ENCODE results near the gene STAT6. TPM values are rescaled to one million over a fixed set of nuclear protein-coding genes. Genes with fewer than 3 reads are reported as not detected.

The STAT6 gene, protein sequence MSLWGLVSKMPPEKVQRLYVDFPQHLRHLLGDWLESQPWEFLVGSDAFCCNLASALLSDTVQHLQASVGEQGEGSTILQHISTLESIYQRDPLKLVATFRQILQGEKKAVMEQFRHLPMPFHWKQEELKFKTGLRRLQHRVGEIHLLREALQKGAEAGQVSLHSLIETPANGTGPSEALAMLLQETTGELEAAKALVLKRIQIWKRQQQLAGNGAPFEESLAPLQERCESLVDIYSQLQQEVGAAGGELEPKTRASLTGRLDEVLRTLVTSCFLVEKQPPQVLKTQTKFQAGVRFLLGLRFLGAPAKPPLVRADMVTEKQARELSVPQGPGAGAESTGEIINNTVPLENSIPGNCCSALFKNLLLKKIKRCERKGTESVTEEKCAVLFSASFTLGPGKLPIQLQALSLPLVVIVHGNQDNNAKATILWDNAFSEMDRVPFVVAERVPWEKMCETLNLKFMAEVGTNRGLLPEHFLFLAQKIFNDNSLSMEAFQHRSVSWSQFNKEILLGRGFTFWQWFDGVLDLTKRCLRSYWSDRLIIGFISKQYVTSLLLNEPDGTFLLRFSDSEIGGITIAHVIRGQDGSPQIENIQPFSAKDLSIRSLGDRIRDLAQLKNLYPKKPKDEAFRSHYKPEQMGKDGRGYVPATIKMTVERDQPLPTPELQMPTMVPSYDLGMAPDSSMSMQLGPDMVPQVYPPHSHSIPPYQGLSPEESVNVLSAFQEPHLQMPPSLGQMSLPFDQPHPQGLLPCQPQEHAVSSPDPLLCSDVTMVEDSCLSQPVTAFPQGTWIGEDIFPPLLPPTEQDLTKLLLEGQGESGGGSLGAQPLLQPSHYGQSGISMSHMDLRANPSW
- 37.1 TPM for polyA plus RNA-seq (2013, experiment 1 of 4)
- 30.5 TPM for polyA plus RNA-seq (2013, experiment 2 of 4)
- polyA plus RNA-seq (2013, experiment 3 of 4), result 23.2 TPM
- polyA plus RNA-seq (2013, experiment 4 of 4), result 26.4 TPM

DNA sequence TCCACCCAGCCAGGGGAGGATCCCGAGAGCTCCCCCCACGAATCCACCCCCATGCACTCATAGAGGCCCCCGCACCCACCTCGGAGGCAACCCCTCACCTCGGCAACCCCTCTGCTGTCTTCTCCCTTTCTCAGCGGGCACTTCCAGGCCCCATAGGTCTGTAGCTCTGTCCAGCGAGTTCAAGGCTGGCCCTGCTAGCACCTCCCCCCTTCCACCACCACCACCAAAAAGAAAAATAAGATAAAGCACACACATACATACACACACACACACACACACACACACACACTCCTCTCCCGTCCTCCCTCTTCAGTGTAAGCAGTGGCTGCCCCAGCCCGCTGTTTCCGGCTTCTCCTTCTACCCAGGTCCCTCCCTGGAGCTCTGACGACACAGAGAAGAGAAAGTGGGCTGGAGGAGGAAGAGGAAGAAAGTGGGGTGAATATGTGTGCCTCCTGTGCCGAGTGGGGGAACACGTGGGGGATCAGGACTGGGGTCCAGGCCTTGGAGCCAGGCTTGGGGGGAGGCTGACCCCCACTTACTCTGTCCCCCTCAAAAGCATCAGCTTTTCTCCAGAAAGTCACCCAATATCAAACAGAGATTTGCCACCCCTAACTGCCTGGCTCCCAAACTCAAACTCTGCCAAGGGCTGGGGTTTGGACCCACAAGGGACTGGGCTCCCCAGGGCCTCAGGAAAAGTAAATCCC is at the start of gene STAT6:
Gene STAT6 (minus strand): TSS at position 332 of the 704 bp plus-strand sequence. CDS start 3,084 bp downstream, outside the sequence.
- WGBS, 2 experiments, result 24 to 26% methylated on average over 13 of the region's 13 CpGs
- no peaks in the 10 kb centered on the region for H3K27me3 ChIP-seq (ENCODE audit: control insufficient read depth, insufficient read depth, low read length, poor library complexity, severe bottlenecking)
- peaks cover 22% of the 10 kb centered on the region for H3K4me1 ChIP-seq (ENCODE audit: control insufficient read depth, insufficient read depth, low read length)
- H3K27ac ChIP-seq (ENCODE audit: insufficient read depth, low read depth, low read length, poor library complexity, severe bottlenecking), result peak within 1 kb of the TSS; percentile 82
- peak within 1 kb of the TSS; percentile 31 for H3K4me3 ChIP-seq (ENCODE audit: insufficient read depth, low read depth, low read length)
- H3K9me3 ChIP-seq (ENCODE audit: control insufficient read depth, low read length), result no peaks in the 10 kb centered on the region
- no peaks in the 10 kb centered on the region for H3K36me3 ChIP-seq (ENCODE audit: control insufficient read depth, insufficient read depth, low read length)

DNA sequence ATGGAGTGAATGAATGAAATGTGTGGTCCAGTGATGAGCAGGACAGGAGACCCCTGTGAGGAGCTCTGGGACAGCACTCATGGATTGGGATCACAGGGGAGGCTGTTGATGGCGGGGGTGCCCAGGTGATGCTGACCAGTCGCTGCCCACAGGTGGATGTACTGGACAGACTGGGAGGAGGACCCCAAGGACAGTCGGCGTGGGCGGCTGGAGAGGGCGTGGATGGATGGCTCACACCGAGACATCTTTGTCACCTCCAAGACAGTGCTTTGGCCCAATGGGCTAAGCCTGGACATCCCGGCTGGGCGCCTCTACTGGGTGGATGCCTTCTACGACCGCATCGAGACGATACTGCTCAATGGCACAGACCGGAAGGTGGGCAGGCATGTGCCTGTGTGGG is 49.6 kb upstream of the STAT6 start:
- Histone ChIP-seq H3K36me3 (ENCODE audit: control insufficient read depth, insufficient read depth, low read length) (peaks cover 53% of the 10 kb centered on the region), H3K27ac (ENCODE audit: insufficient read depth, low read depth, low read length, poor library complexity, severe bottlenecking) (no peak overlapping the region), H3K9me3 (ENCODE audit: control insufficient read depth, low read length) (no peaks in the 10 kb centered on the region), H3K4me1 (ENCODE audit: control insufficient read depth, insufficient read depth, low read length) (no peaks in the 10 kb centered on the region), H3K4me3 (ENCODE audit: insufficient read depth, low read depth, low read length) (no peak overlapping the region), H3K27me3 (ENCODE audit: control insufficient read depth, insufficient read depth, low read length, poor library complexity, severe bottlenecking) (no peaks in the 10 kb centered on the region)
- 97% methylated on average over 14 of the region's 14 CpGs for WGBS, 2 experiments

DNA sequence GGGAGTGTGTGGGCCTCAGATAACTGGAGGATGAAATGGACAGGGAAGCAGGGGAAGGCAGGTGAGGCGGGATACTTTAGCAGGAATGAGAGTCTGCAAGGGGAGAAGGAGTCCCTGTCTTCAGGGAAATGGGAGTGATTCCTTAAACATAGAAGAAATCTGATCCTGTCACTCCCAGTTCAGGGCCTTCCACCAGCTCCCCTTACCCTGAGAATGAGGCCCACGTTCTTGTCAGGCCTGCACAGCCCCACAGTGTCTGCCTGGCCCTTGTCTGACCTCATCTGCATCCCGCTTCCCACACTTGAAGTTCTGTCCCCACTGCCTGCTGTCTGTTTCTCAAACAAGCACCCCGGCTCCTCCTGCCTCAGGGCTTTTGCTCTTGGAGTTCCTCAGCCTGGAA is 48.9 kb upstream of the STAT6 start:
- H3K9me3 ChIP-seq (ENCODE audit: control insufficient read depth, low read length), result no peaks in the 10 kb centered on the region
- no peaks in the 10 kb centered on the region for H3K4me1 ChIP-seq (ENCODE audit: control insufficient read depth, insufficient read depth, low read length)
- H3K27me3 ChIP-seq (ENCODE audit: control insufficient read depth, insufficient read depth, low read length, poor library complexity, severe bottlenecking), result no peaks in the 10 kb centered on the region
- H3K27ac ChIP-seq (ENCODE audit: insufficient read depth, low read depth, low read length, poor library complexity, severe bottlenecking), result no peak overlapping the region
- H3K4me3 ChIP-seq (ENCODE audit: insufficient read depth, low read depth, low read length), result no peak overlapping the region
- H3K36me3 ChIP-seq (ENCODE audit: control insufficient read depth, insufficient read depth, low read length), result peaks cover 53% of the 10 kb centered on the region
- 91 to 95% methylated on average over 4 of the region's 4 CpGs for WGBS, 2 experiments

DNA sequence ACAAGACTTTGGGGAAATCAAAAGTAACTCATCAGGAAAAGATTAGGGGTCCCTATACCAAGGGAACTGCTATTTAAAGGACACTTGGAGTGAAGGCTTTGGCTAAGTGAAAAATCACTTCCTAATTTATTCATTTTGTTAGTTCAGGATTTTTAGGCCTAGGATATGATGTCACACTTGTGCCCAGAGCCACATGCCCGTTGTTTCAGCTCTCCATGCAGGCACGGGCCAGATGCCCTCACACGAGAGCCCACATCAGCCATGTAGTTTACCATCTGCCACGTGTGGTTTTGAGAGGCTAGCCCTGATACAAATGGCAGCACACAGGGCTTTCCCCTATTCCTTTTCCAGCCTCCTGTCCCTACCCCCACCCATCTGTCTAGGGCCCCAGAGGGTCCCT is 48.1 kb upstream of the STAT6 start:
- Histone ChIP-seq H3K36me3 (ENCODE audit: control insufficient read depth, insufficient read depth, low read length) (peaks cover 53% of the 10 kb centered on the region), H3K4me3 (ENCODE audit: insufficient read depth, low read depth, low read length) (no peak overlapping the region), H3K9me3 (ENCODE audit: control insufficient read depth, low read length) (no peaks in the 10 kb centered on the region), H3K27ac (ENCODE audit: insufficient read depth, low read depth, low read length, poor library complexity, severe bottlenecking) (no peak overlapping the region), H3K4me1 (ENCODE audit: control insufficient read depth, insufficient read depth, low read length) (no peaks in the 10 kb centered on the region), H3K27me3 (ENCODE audit: control insufficient read depth, insufficient read depth, low read length, poor library complexity, severe bottlenecking) (no peaks in the 10 kb centered on the region)
- WGBS, 2 experiments, result 92 to 95% methylated on average over 4 of the region's 4 CpGs

DNA sequence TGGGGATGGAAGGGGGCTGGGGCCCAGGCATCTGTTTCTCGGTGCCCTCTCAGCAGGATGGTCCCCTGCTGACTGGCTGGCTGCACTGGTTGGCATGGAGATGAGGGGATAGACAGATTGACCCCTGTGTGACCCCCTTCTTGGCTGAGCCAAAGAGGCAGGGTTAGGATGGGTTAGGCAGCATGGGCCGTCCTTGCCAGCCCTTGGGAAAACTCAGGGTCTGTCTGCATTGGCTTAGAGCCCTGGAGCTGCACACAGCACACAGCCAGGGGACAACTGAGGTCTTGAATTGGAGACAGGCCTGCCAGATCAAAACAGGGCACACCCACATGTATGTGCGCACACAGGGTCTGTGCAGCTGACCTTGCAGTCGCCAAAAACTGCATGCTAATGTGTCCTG is 47.5 kb upstream of the STAT6 start:
- 78% methylated on average over 4 of the region's 4 CpGs for WGBS, 2 experiments
- no peaks in the 10 kb centered on the region for H3K27me3 ChIP-seq (ENCODE audit: control insufficient read depth, insufficient read depth, low read length, poor library complexity, severe bottlenecking)
- no peak overlapping the region for H3K4me3 ChIP-seq (ENCODE audit: insufficient read depth, low read depth, low read length)
- H3K36me3 ChIP-seq (ENCODE audit: control insufficient read depth, insufficient read depth, low read length), result peaks cover 53% of the 10 kb centered on the region
- H3K27ac ChIP-seq (ENCODE audit: insufficient read depth, low read depth, low read length, poor library complexity, severe bottlenecking), result no peak overlapping the region
- no peaks in the 10 kb centered on the region for H3K9me3 ChIP-seq (ENCODE audit: control insufficient read depth, low read length)
- H3K4me1 ChIP-seq (ENCODE audit: control insufficient read depth, insufficient read depth, low read length), result no peaks in the 10 kb centered on the region

DNA sequence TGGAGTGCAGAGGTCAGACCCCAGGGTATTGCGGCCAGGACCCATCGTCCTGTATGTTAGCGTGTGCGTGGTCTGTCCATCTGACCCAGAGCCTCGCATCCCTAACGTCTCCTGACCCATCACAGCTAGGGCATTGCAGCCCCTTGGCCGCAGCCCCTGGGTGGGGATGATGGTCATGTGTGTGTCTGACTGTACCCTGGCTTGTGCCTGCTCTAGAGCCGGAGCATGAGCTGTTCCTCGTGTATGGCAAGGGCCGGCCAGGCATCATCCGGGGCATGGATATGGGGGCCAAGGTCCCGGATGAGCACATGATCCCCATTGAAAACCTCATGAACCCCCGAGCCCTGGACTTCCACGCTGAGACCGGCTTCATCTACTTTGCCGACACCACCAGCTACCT is 47.0 kb upstream of the STAT6 start:
- H3K4me3 ChIP-seq (ENCODE audit: insufficient read depth, low read depth, low read length), result no peak overlapping the region
- no peaks in the 10 kb centered on the region for H3K4me1 ChIP-seq (ENCODE audit: control insufficient read depth, insufficient read depth, low read length)
- no peaks in the 10 kb centered on the region for H3K27me3 ChIP-seq (ENCODE audit: control insufficient read depth, insufficient read depth, low read length, poor library complexity, severe bottlenecking)
- 94 to 95% methylated on average over 16 of the region's 16 CpGs for WGBS, 2 experiments
- peaks cover 53% of the 10 kb centered on the region for H3K36me3 ChIP-seq (ENCODE audit: control insufficient read depth, insufficient read depth, low read length)
- no peaks in the 10 kb centered on the region for H3K9me3 ChIP-seq (ENCODE audit: control insufficient read depth, low read length)
- H3K27ac ChIP-seq (ENCODE audit: insufficient read depth, low read depth, low read length, poor library complexity, severe bottlenecking), result no peak overlapping the region

DNA sequence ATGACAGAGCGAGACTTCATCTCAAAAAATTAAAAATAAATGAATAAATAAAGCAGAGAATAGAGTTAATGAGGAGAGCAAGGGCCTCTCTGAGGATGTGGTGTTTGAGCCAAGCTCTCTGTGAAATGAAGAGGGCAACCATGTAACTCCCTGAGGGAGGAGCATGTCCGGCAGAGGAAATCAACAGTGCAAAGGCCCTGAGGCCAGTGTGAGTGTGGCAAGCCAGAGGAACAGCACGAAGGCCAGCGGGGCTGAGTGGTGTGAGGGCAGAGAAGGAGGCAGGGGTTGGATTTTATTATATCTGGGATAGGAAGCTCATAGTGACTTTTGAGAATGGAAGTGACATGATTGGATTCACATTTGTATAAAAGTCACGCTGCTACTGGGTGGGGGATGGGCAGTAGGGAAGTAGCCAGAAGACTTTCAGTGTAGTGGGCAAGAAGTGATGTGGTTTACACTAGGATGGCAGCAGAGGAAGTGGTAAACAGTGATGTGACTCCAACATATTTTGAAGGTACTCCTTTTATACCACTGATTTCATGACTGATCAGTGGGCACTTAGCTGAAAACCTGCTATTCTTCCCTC is 46.5 kb upstream of the STAT6 start:
- Histone ChIP-seq H3K27me3 (ENCODE audit: control insufficient read depth, insufficient read depth, low read length, poor library complexity, severe bottlenecking) (no peaks in the 10 kb centered on the region), H3K36me3 (ENCODE audit: control insufficient read depth, insufficient read depth, low read length) (peaks cover 48% of the 10 kb centered on the region), H3K9me3 (ENCODE audit: control insufficient read depth, low read length) (no peaks in the 10 kb centered on the region), H3K4me3 (ENCODE audit: insufficient read depth, low read depth, low read length) (no peak overlapping the region), H3K4me1 (ENCODE audit: control insufficient read depth, insufficient read depth, low read length) (no peaks in the 10 kb centered on the region), H3K27ac (ENCODE audit: insufficient read depth, low read depth, low read length, poor library complexity, severe bottlenecking) (no peak overlapping the region)
- 92 to 93% methylated on average over 4 to 5 of the region's 5 CpGs for WGBS, 2 experiments

DNA sequence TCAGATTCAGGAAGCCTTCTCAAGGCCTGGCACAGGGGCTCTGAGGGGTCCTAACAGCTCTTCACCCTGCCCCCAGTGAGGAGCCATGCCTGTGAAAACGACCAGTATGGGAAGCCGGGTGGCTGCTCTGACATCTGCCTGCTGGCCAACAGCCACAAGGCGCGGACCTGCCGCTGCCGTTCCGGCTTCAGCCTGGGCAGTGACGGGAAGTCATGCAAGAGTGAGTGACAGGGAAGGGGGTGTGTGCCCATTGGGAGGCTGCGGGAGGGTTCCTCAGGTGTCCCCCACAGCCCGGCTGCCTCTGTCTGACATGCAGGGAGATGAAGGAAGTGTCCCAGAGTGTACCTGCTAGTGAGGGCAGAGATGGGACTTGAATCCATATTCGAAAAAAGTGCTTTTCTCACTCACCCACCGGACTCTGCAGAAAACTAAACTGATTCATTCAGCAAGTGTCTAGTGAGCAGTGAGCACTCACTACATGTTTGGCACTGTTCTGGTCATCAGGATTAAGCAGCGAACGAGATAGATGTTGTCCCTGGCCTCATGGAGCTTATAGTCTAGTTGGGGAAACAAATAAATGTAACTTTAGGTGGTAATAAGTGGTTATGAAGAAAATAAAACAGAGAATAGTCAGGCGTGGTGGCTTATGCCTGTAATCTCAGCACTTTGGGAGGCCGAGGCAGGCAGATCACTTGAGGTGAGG is 45.7 kb upstream of the STAT6 start:
- Histone ChIP-seq H3K27me3 (ENCODE audit: control insufficient read depth, insufficient read depth, low read length, poor library complexity, severe bottlenecking) (no peaks in the 10 kb centered on the region), H3K9me3 (ENCODE audit: control insufficient read depth, low read length) (no peaks in the 10 kb centered on the region), H3K4me3 (ENCODE audit: insufficient read depth, low read depth, low read length) (no peak overlapping the region), H3K36me3 (ENCODE audit: control insufficient read depth, insufficient read depth, low read length) (peaks cover 41% of the 10 kb centered on the region), H3K27ac (ENCODE audit: insufficient read depth, low read depth, low read length, poor library complexity, severe bottlenecking) (no peak overlapping the region), H3K4me1 (ENCODE audit: control insufficient read depth, insufficient read depth, low read length) (peaks cover 6% of the 10 kb centered on the region)
- WGBS, 2 experiments, result 95 to 96% methylated on average over 16 of the region's 16 CpGs

DNA sequence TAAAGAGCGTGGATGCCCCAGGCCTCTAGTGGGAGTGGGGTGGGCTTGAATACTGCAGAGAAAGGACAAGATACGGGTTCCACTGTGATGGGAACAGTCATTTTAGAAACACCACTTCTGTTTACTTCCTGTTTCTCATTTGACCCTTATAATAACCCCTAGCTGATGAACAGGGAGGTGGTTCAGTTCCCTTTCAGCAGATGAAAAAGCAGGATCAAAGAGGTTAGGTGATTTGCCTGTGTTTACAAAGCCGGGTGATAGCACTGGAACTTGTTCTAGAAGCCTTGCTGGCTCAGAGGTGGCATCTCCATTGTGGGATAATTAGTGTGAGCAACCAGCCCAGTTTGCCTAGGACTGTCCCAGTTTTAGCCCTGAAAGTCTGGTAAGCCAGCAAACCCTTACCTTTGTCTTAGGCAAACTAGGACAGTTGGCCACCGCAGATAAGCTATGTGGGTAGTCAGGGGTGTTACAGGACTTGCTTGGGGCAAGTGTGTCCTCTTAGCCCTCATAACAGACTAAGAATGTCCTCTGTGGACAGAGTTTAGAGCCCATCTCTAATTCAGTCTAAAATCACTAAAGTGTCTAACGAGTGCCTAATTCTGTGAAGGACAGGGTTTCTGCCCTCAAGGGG is 43.8 kb upstream of the STAT6 start:
- Histone ChIP-seq H3K27me3 (ENCODE audit: control insufficient read depth, insufficient read depth, low read length, poor library complexity, severe bottlenecking) (no peaks in the 10 kb centered on the region), H3K27ac (ENCODE audit: insufficient read depth, low read depth, low read length, poor library complexity, severe bottlenecking) (no peak overlapping the region), H3K36me3 (ENCODE audit: control insufficient read depth, insufficient read depth, low read length) (peaks cover 36% of the 10 kb centered on the region), H3K9me3 (ENCODE audit: control insufficient read depth, low read length) (no peaks in the 10 kb centered on the region), H3K4me3 (ENCODE audit: insufficient read depth, low read depth, low read length) (no peak overlapping the region), H3K4me1 (ENCODE audit: control insufficient read depth, insufficient read depth, low read length) (peaks cover 9% of the 10 kb centered on the region)
- WGBS, 2 experiments, result 93 to 94% methylated on average over 5 of the region's 5 CpGs

All from ectodermal cell (in vitro differentiated cells).